GM23338 (cell line): ENCODE measurements around the gene FUT7. TPM values are rescaled to one million over a fixed set of nuclear protein-coding genes. Genes with fewer than 3 reads are reported as not detected.

ENCODE experiments used
- ATAC-seq: fragments of 200-7000 bp; cut with Tn5 transposase; 3 replicates; pipeline ENCODE4 v1.9.1; 2020
- DNase-seq: peaks from one replicate; pipeline ENCODE4 v3.0.0-alpha.2; 2015; ENCODE audit warnings: low spot score
- H2AFZ ChIP-seq: fragments of 200-600 bp; sonication (generic); 2 replicates; pipeline ENCODE4 v1.8.0; 2016; ENCODE audit warnings: antibody characterized with exemption, mild to moderate bottlenecking, moderate library complexity
- H3F3A ChIP-seq: fragments of 200-600 bp; sonication (generic); replicated peaks from 2 replicates; pipeline ENCODE4 v1.8.0; 2017; ENCODE audit warnings: antibody characterized with exemption, mixed run types, low read depth
- H3K27ac ChIP-seq: fragments of 200-600 bp; sonication (generic); 2 replicates; pipeline ENCODE4 v1.6.1; 2016; ENCODE audit warnings: low read depth
- H3K27me3 ChIP-seq: fragments of 200-600 bp; sonication (generic); 2 replicates; pipeline ENCODE4 v1.8.0; 2016; ENCODE audit warnings: mild to moderate bottlenecking, mixed run types, moderate library complexity; ENCODE audit not compliant: insufficient read depth
- H3K36me3 ChIP-seq: fragments of 200-600 bp; sonication (generic); 2 replicates; pipeline ENCODE4 v1.8.0; 2016; ENCODE audit warnings: mild to moderate bottlenecking; ENCODE audit not compliant: insufficient read depth
- H3K4me1 ChIP-seq: fragments of 200-600 bp; sonication (generic); 2 replicates; pipeline ENCODE4 v1.8.0; 2016; ENCODE audit warnings: mild to moderate bottlenecking, moderate library complexity; ENCODE audit not compliant: insufficient read depth
- H3K4me2 ChIP-seq: fragments of 200-600 bp; sonication (generic); 2 replicates; pipeline ENCODE4 v1.7.1; 2017; ENCODE audit warnings: mixed run types
- H3K4me3 ChIP-seq: fragments of 200-600 bp; sonication (generic); 2 replicates; pipeline ENCODE4 v1.6.1; 2016; ENCODE audit warnings: mixed run types
- H3K79me2 ChIP-seq: fragments of 200-600 bp; sonication (generic); replicated peaks from 2 replicates; pipeline ENCODE4 v1.8.0; 2017; ENCODE audit warnings: mild to moderate bottlenecking; ENCODE audit not compliant: insufficient read depth
- H3K9me2 ChIP-seq: fragments of 200-600 bp; sonication (generic); 2 replicates; pipeline ENCODE4 v1.8.0; 2017; ENCODE audit not compliant: insufficient read depth
- H4K20me1 ChIP-seq: fragments of 200-600 bp; sonication (generic); replicated peaks from 2 replicates; pipeline ENCODE4 v1.8.0; 2017; ENCODE audit warnings: mild to moderate bottlenecking; ENCODE audit not compliant: insufficient read depth
- H3K27ac Mint-ChIP-seq: 2 replicates; pipeline ENCODE4 v1.8.0; 2020; ENCODE audit warnings: inconsistent platforms, mild to moderate bottlenecking, moderate library complexity, mixed read lengths
- H3K27me3 Mint-ChIP-seq: 3 replicates; pipeline ENCODE4 v1.8.0; 2022; ENCODE audit warnings: low read depth, mild to moderate bottlenecking, moderate library complexity, mixed read lengths, inconsistent platforms; ENCODE audit not compliant: insufficient read depth, poor library complexity
- H3K36me3 Mint-ChIP-seq: 3 replicates; pipeline ENCODE4 v1.8.0; 2021; ENCODE audit warnings: low read depth, mild to moderate bottlenecking, inconsistent platforms, moderate library complexity, mixed read lengths
- H3K4me1 Mint-ChIP-seq: 3 replicates; pipeline ENCODE4 v1.8.0; 2020; ENCODE audit warnings: mild to moderate bottlenecking, inconsistent platforms, mixed read lengths
- H3K4me3 Mint-ChIP-seq: 3 replicates; pipeline ENCODE4 v1.8.0; 2021; ENCODE audit warnings: moderate library complexity, mild to moderate bottlenecking, inconsistent platforms, mixed read lengths
- H3K9me3 Mint-ChIP-seq: 3 replicates; pipeline ENCODE4 v1.8.0; 2020; ENCODE audit warnings: moderate library complexity, mild to moderate bottlenecking, inconsistent platforms, mixed read lengths
- CREB1 ChIP-seq: fragments of 250-450 bp; sonication (Bioruptor Pico); IDR thresholded peaks from 2 replicates; pipeline ENCODE4 v1.5.0; 2020; ENCODE audit warnings: low read depth, mild to moderate bottlenecking, moderate library complexity
- CTCF ChIP-seq, 2 experiments: fragments of 200-600 bp in 1 of 2; sonication (generic) in 1 of 2; conservative IDR thresholded peaks; 2 replicates each; pipeline versions ENCODE4 v1.5.1 to v1.6.1; 2016 to 2017; ENCODE audit warnings: antibody characterized with exemption in 2 of 2, low read depth in 2 of 2, mild to moderate bottlenecking in 2 of 2, moderate library complexity in 1 of 2
- ETS1 ChIP-seq: IDR thresholded peaks from 2 replicates; pipeline ENCODE4 v1.6.1; 2016; ENCODE audit warnings: antibody characterized with exemption
- EZH2 ChIP-seq: fragments of 200-600 bp; sonication (generic); IDR thresholded peaks from one replicate; pipeline ENCODE4 v1.8.0; 2017; ENCODE audit warnings: antibody characterized with exemption, mild to moderate bottlenecking, low read depth; ENCODE audit not compliant: unreplicated experiment
- EZH2phosphoT487 ChIP-seq: fragments of 200-600 bp; sonication (generic); IDR thresholded peaks from one replicate; pipeline ENCODE4 v1.8.1; 2018; ENCODE audit warnings: antibody characterized with exemption; ENCODE audit not compliant: unreplicated experiment
- JUNB ChIP-seq: IDR thresholded peaks from one replicate; pipeline ENCODE4 v1.6.1; 2016; ENCODE audit warnings: antibody characterized with exemption; ENCODE audit not compliant: unreplicated experiment
- NANOG ChIP-seq: IDR thresholded peaks from 2 replicates; pipeline ENCODE4 v1.6.1; 2016; ENCODE audit warnings: antibody characterized with exemption, borderline replicate concordance
- POLR2AphosphoS5 ChIP-seq: IDR thresholded peaks from 2 replicates; pipeline ENCODE4 v1.6.1; 2016; ENCODE audit warnings: antibody characterized with exemption, low read depth
- REST ChIP-seq: IDR thresholded peaks from one replicate; pipeline ENCODE4 v1.6.1; 2018; ENCODE audit warnings: antibody characterized with exemption; ENCODE audit not compliant: unreplicated experiment
- STAT1 ChIP-seq: IDR thresholded peaks from one replicate; pipeline ENCODE4 v1.6.1; 2016; ENCODE audit warnings: antibody characterized with exemption; ENCODE audit not compliant: unreplicated experiment
- ZNF114 ChIP-seq: fragments of 250-450 bp; sonication (Bioruptor Pico); IDR thresholded peaks from 2 replicates; pipeline ENCODE4 v1.5.0; 2020; ENCODE audit warnings: mild to moderate bottlenecking, moderate library complexity
- ZNF331 ChIP-seq: fragments of 250-450 bp; sonication (Bioruptor Pico); IDR thresholded peaks from 2 replicates; pipeline ENCODE4 v1.5.0; 2020; ENCODE audit warnings: low read depth, mild to moderate bottlenecking, moderate library complexity
- ZNF462 ChIP-seq: fragments of 250-450 bp; sonication (Bioruptor Pico); IDR thresholded peaks from 2 replicates; pipeline ENCODE4 v1.5.0; 2020; ENCODE audit warnings: mild to moderate bottlenecking, moderate library complexity
- polyA plus RNA-seq: library from polyadenylated mRNA; unstranded; fragments of >200 nt; fragmentation: Nextera tagmentation; extraction: Ambion mirVana; gene quantifications from 2 replicates; pipeline ENCODE4 v1.2.1, GENCODE V29; 2016
- total RNA-seq: library from RNA; depleted of rRNA; stranded (reverse); fragments of >200 nt; shearing (Covaris generic); gene quantifications from 2 replicates; pipeline ENCODE4 v1.2.3, GENCODE V29; 2014

FUT7 gene
- total and polyA plus RNA-seq, 2 experiments from 2014 or later = not detected

GRCh38 chr9:137037483-137037882 is 5.6 kb upstream of the FUT7 start:
- no peak for TF ChIP-seq POLR2AphosphoS5
- TF ChIP-seq ZNF114 (CRISPR knock-in tag) = no peak
- no peak for TF ChIP-seq ZNF331 (CRISPR knock-in tag)
- no peak for TF ChIP-seq ZNF462 (CRISPR knock-in tag)
- no peak for TF ChIP-seq REST
- TF ChIP-seq JUNB = no peak
- no peak for TF ChIP-seq EZH2phosphoT487
- no peak for TF ChIP-seq STAT1
- TF ChIP-seq EZH2 = no peak
- TF ChIP-seq NANOG = no peak
- no peak for TF ChIP-seq CTCF (conservative IDR thresholded peaks at IDR 0.05; ENCODE audit: low read depth in 2 of 2)
- no peak for TF ChIP-seq CREB1
- no peak for TF ChIP-seq ETS1
- H3K27ac Mint-ChIP-seq = no peak overlapping the region
- Histone ChIP-seq H2AFZ (no peak overlapping the region), H3K27ac (no peak overlapping the region), H3K4me1 (no peaks in the 10 kb centered on the region), H3K9me2 (no peaks in the 10 kb centered on the region), H4K20me1 (no peaks in the 10 kb centered on the region), H3K79me2 (no peaks in the 10 kb centered on the region), H3K4me3 (no peak overlapping the region), H3K36me3 (no peaks in the 10 kb centered on the region), H3K27me3 (no peaks in the 10 kb centered on the region), H3F3A (no peaks in the 10 kb centered on the region), H3K4me2 (no peak overlapping the region)
- DNase-seq (no peak), ATAC-seq (no peak)
- H3K27me3 Mint-ChIP-seq = peaks cover 8% of the 10 kb centered on the region
- H3K36me3 Mint-ChIP-seq = no peaks in the 10 kb centered on the region; the same call in 2 of the 3 replicates
- H3K9me3 Mint-ChIP-seq = no peaks in the 10 kb centered on the region
- H3K4me1 Mint-ChIP-seq = no peaks in the 10 kb centered on the region
- H3K4me3 Mint-ChIP-seq = no peak overlapping the region
